Measurements from ENCODE around the gene CALY. TPM values are rescaled to one million over a fixed set of nuclear protein-coding genes. Genes with fewer than 3 reads are reported as not detected.

Gene CALY
- total RNA-seq, 1 donor from 2014 or later, result 3.5 TPM

DNA sequence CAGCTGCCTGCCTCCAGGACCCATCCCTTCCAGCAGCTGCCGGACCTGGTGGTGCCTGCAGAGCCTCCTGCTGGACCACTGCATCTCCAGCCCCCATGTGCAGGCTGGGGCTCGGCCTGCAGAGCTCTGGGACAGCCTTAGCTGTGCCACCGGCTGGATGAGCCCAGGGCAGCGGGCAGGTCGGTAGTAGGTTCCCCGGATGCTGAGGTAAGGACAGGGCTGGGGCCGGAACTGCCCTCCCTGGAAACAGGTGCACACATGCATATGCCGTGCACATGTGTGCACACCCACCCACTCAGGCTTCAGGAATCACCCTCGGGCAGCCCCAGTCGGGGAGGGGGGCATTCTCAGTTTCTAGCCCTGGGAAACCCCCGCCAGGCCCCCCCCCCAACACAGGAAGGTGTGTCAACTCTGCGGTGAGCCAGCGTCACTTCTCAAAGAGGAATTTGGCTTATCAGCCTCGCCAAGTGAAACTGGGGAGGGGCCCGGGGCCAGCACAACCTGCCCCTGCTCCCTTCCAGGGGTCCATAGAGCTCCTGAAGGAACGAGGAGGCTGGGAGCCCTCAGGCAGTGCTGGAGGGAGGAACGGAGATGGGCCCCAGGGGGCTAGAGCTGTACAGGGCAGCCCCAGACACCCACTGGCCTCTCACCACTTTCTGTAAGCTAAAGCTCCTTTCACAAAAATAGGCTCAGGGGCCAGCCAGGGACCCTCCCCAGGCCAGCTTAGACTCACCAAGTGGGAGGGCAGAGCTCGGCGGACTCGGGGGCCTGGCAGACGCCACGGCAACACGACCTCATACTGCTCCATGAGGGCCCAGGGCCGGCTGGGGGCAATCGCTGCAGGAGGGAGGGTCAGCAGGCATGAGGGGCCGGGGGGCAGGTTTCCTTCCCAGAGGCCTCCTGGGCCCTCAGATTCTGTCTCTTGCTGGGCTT, 61.7 kb downstream of the CALY start:
- H3K4me3 Mint-ChIP-seq (ENCODE audit: unreplicated experiment), result no peak overlapping the region
- no peak for DNase-seq (ENCODE audit: extremely low spot score, unreplicated experiment)
- no peak overlapping the region for H3K27ac Mint-ChIP-seq (ENCODE audit: unreplicated experiment)
- no peaks in the 10 kb centered on the region for H3K27me3 Mint-ChIP-seq (ENCODE audit: unreplicated experiment)
- H3K36me3 Mint-ChIP-seq (ENCODE audit: unreplicated experiment), result no peaks in the 10 kb centered on the region
- H3K4me1 Mint-ChIP-seq (ENCODE audit: unreplicated experiment), result peaks cover 17% of the 10 kb centered on the region
- no peaks in the 10 kb centered on the region for H3K9me3 Mint-ChIP-seq (ENCODE audit: unreplicated experiment)
- TF ChIP-seq, protein P1, sequence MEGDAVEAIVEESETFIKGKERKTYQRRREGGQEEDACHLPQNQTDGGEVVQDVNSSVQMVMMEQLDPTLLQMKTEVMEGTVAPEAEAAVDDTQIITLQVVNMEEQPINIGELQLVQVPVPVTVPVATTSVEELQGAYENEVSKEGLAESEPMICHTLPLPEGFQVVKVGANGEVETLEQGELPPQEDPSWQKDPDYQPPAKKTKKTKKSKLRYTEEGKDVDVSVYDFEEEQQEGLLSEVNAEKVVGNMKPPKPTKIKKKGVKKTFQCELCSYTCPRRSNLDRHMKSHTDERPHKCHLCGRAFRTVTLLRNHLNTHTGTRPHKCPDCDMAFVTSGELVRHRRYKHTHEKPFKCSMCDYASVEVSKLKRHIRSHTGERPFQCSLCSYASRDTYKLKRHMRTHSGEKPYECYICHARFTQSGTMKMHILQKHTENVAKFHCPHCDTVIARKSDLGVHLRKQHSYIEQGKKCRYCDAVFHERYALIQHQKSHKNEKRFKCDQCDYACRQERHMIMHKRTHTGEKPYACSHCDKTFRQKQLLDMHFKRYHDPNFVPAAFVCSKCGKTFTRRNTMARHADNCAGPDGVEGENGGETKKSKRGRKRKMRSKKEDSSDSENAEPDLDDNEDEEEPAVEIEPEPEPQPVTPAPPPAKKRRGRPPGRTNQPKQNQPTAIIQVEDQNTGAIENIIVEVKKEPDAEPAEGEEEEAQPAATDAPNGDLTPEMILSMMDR (IDR thresholded peaks at IDR 0.05), result no peak

Small RNA genes within 50 kb of the gene (microRNA-seq; reads per million reads assigned to microRNA genes)
- not detected for gene MIR3944 (ENCODE audit: unreplicated experiment)

Other genes with a start within 250 kb of the CALY start
- not detected in 2 replicates for gene ADGRA1, start 249.0 kb downstream of the CALY start, total RNA-seq
- gene KNDC1, start 176.7 kb downstream of the CALY start, total RNA-seq, result not detected in 2 replicates
- gene UTF1, start 106.7 kb downstream of the CALY start, total RNA-seq, result not detected in 2 replicates
- gene VENTX, start 99.0 kb downstream of the CALY start, total RNA-seq, result not detected in 2 replicates
- gene ADAM8, start 60.0 kb downstream of the CALY start, total RNA-seq, result 2.9 and 6.0 TPM in 2 replicates
- 67.2 and 75.2 TPM in 2 replicates for gene TUBGCP2, start 28.0 kb downstream of the CALY start, total RNA-seq
- gene ZNF511, start 28.0 kb downstream of the CALY start, total RNA-seq, result 35.1 and 39.1 TPM in 2 replicates
- gene PRAP1, start 10.5 kb upstream of the CALY start, total RNA-seq, result not detected in 2 replicates
- gene FUOM, start 21.1 kb upstream of the CALY start, total RNA-seq, result 20.5 and 24.0 TPM in 2 replicates
- 62.9 and 65.1 TPM in 2 replicates for gene ECHS1, start 36.5 kb upstream of the CALY start, total RNA-seq
- 6.5 and 8.7 TPM in 2 replicates for gene PAOX, start 42.4 kb upstream of the CALY start, total RNA-seq
- 57.3 and 65.2 TPM in 2 replicates for gene MTG1, start 57.3 kb upstream of the CALY start, total RNA-seq
- gene SPRN, start 87.7 kb upstream of the CALY start, total RNA-seq, result 2.2 and 2.7 TPM in 2 replicates
- 3.2 and 4.8 TPM in 2 replicates for gene SCART1, start 117.0 kb upstream of the CALY start, total RNA-seq
- 2.2 and 3.1 TPM in 2 replicates for gene CYP2E1, start 190.5 kb upstream of the CALY start, total RNA-seq
- gene SYCE1, start 228.7 kb upstream of the CALY start, total RNA-seq, result not detected in 2 replicates

All from osteocyte (in vitro differentiated cells).